Measurements from ENCODE around the gene NPEPL1. TPM values are rescaled to one million over a fixed set of nuclear protein-coding genes. Genes with fewer than 3 reads are reported as not detected.

The NPEPL1 gene
- polyA plus RNA-seq, 2 of the 4 experiments (the other 2 are of a cell fraction) = 8.6 to 34.6 TPM

DNA sequence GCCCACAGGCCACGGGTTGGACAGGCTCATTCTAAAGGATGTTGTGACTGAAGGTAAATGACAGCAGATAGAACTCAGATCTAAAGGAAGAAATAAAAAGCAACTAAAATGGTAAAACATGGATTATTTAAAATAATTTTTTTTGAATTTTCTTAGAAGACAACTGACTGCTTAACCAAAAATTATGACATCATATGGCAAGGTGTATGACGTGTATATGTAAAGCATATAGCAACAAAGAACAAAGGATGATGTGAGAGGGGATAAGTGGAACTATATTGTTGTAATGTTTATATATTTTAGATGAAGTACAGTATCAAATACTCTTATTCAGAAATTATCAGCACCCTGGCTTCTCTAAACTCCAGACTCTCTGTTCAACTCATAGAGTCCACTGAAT is 38.6 kb downstream of the NPEPL1 start (continued):
- TF ChIP-seq GATA3 (IDR thresholded peaks at IDR 0.05; ENCODE audit: borderline replicate concordance) = no peak

DNA sequence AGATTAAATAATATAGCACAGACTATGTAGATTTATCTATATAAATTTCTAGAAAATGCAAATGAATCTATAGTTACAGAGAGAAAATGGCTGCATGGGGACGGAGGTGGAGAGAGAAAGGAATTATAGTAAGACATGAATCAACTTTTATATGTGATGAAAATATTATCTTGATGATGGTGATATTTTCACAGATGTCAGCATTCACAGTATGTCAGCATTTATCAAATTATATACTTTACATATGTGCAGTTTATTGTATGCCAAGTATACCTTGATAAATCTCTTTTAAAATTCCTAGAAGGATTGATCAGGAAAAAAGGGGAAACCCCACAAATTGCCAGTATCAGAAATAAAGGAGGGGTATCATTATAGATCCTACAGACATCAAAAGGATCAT is 44.6 kb downstream of the NPEPL1 start:
- DNase-seq (ENCODE audit: low read depth in 1 of 2, low spot score in 1 of 2) = no peak
- TF ChIP-seq MAFK (IDR thresholded peaks at IDR 0.05; ENCODE audit: partially characterized antibody) = peak; percentile 37
- TF ChIP-seq, protein P1, sequence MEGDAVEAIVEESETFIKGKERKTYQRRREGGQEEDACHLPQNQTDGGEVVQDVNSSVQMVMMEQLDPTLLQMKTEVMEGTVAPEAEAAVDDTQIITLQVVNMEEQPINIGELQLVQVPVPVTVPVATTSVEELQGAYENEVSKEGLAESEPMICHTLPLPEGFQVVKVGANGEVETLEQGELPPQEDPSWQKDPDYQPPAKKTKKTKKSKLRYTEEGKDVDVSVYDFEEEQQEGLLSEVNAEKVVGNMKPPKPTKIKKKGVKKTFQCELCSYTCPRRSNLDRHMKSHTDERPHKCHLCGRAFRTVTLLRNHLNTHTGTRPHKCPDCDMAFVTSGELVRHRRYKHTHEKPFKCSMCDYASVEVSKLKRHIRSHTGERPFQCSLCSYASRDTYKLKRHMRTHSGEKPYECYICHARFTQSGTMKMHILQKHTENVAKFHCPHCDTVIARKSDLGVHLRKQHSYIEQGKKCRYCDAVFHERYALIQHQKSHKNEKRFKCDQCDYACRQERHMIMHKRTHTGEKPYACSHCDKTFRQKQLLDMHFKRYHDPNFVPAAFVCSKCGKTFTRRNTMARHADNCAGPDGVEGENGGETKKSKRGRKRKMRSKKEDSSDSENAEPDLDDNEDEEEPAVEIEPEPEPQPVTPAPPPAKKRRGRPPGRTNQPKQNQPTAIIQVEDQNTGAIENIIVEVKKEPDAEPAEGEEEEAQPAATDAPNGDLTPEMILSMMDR (IDR thresholded peaks at IDR 0.05) = no peak
- POLR2A ChIA-PET = no interaction called here
- H3K4me3 ChIP-seq = no peak overlapping the region
- FAIRE-seq = no peak
- ATAC-seq = no peak
- 0% methylated on average over 1 of the region's 1 CpG for WGBS (ENCODE audit: missing lambda C conversion rate)
- H3K4me2 ChIP-seq = no peak overlapping the region
- H3K9me3 ChIP-seq = peaks cover 7% of the 10 kb centered on the region; the same call in 1 of the 3 replicates
- CTCF ChIA-PET = no interaction called here
- no peak overlapping the region for H3K27ac ChIP-seq
- H3K4me1 ChIP-seq = no peaks in the 10 kb centered on the region

DNA sequence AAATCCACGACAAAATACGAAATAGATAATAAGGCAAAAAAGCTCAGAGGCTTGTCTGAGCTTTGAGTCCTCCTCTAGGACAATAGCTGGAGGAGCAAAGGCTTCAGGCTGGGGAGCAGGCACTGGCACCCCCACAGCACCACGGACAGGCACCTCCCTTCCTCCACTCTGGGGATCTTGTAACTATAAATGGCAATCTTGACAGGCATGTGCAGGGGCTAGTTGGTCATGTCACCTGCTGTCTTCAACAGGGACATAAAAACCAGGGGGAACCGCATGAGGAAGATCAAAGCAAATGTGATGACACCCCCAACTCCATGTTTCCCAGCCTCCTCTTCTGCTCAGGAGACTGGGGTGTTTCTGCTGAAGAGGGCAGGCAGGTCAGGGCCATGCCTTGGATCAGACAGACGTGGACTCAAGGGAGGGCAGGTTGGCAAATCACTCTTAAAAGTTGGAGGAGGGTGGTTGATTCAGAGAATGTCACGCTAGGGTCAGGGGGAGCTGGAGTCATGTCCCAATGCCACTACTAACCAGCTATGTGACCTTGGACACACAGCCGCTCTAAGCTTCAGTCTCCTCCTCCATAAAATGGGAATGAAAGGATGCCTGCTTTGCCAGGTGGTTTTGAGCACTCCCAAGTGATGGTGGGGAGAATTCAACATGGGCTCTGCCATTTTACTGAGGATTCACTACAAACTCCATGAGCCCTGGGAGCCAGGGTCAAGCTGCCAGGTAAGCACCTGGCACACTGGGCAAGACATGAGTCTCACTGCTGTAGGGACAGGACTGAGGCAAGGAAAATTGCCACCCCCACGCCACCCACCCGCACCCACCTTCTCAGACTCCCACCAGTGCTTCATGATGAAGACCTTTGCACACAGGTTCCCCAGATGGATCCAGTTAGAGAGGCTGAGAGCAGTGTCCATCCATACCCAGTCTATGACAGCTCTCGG is 48.0 kb downstream of the NPEPL1 start:
- POLR2A ChIA-PET = no interaction called here
- FAIRE-seq = no peak

DNA sequence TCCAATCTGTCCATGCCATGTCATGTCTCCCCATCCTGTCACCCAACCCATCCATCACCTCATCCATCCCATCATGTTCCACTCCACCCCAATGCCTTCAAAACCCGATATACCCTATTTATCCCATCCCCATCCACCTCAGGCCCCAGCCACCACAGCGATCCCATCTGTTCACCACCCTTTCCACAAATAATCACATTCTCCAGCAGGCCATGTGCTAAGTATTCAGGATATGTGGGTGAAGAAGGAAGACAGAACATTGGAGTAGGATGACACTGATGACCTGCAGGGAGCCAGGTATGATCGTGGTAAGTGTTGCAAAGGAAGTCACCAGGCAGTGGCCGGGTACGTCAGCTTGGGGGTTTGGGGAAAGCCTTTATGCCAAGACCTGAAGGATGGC is 48.8 kb downstream of the NPEPL1 start:
- no peak for FAIRE-seq
- Histone ChIP-seq H3K4me1 (no peaks in the 10 kb centered on the region), H3K4me3 (no peak overlapping the region), H3K4me2 (no peak overlapping the region), H3K27ac (no peak overlapping the region), H3K9me3 (peaks cover 7% of the 10 kb centered on the region; the same call in 1 of the 3 replicates)
- no peak for ATAC-seq
- WGBS (ENCODE audit: missing lambda C conversion rate) = 15% methylated on average over 5 of the region's 5 CpGs
- TF ChIP-seq POLR2A (IDR thresholded peaks at IDR 0.05; ENCODE audit: low read length) = no peak
- TF ChIP-seq RNF2 (IDR thresholded peaks at IDR 0.05; ENCODE audit: borderline replicate concordance, low read depth) = no peak
- no peak for TF ChIP-seq ESRRA (IDR thresholded peaks at IDR 0.05; ENCODE audit: borderline replicate concordance, low read length)
- TF ChIP-seq, protein P2, sequence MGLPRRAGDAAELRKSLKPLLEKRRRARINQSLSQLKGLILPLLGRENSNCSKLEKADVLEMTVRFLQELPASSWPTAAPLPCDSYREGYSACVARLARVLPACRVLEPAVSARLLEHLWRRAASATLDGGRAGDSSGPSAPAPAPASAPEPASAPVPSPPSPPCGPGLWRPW (IDR thresholded peaks at IDR 0.05) = no peak
- TF ChIP-seq FOSB (CRISPR knock-in tag; IDR thresholded peaks at IDR 0.05) = no peak
- TF ChIP-seq, protein P1 (IDR thresholded peaks at IDR 0.05) = no peak
- TF ChIP-seq TP53 (CRISPR knock-in tag; IDR thresholded peaks at IDR 0.05) = no peak
- TF ChIP-seq RAD21 (conservative IDR thresholded peaks at IDR 0.05 in 1 of 2, IDR thresholded peaks at IDR 0.05 in 1 of 2) = no peak
- TF ChIP-seq EHMT2 (IDR thresholded peaks at IDR 0.05; ENCODE audit: low read depth) = no peak
- no peak for TF ChIP-seq PHF8 (IDR thresholded peaks at IDR 0.05; ENCODE audit: borderline replicate concordance, low read depth)
- TF ChIP-seq MAFK (IDR thresholded peaks at IDR 0.05; ENCODE audit: partially characterized antibody) = no peak
- POLR2A ChIA-PET = no interaction called here
- CTCF ChIA-PET = no interaction called here
- DNase-seq (ENCODE audit: low read depth in 1 of 2, low spot score in 1 of 2) = no peak

More for the DNA sequence above, 48.0 kb downstream of the NPEPL1 start:
- WGBS (ENCODE audit: missing lambda C conversion rate) = 3% methylated on average over 10 of the region's 10 CpGs
- no peak for TF ChIP-seq HEYL (CRISPR knock-in tag; IDR thresholded peaks at IDR 0.05)
- TF ChIP-seq ZSCAN20 (CRISPR knock-in tag; IDR thresholded peaks at IDR 0.05) = no peak
- TF ChIP-seq, protein P3, sequence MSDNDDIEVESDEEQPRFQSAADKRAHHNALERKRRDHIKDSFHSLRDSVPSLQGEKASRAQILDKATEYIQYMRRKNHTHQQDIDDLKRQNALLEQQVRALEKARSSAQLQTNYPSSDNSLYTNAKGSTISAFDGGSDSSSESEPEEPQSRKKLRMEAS (IDR thresholded peaks at IDR 0.05) = no peak
- TF ChIP-seq, protein P4, sequence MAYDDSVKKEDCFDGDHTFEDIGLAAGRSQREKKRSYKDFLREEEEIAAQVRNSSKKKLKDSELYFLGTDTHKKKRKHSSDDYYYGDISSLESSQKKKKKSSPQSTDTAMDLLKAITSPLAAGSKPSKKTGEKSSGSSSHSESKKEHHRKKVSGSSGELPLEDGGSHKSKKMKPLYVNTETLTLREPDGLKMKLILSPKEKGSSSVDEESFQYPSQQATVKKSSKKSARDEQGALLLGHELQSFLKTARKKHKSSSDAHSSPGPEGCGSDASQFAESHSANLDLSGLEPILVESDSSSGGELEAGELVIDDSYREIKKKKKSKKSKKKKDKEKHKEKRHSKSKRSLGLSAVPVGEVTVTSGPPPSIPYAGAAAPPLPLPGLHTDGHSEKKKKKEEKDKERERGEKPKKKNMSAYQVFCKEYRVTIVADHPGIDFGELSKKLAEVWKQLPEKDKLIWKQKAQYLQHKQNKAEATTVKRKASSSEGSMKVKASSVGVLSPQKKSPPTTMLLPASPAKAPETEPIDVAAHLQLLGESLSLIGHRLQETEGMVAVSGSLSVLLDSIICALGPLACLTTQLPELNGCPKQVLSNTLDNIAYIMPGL (CRISPR knock-in tag; IDR thresholded peaks at IDR 0.05; ENCODE audit: borderline replicate concordance) = no peak
- TF ChIP-seq, protein P5, sequence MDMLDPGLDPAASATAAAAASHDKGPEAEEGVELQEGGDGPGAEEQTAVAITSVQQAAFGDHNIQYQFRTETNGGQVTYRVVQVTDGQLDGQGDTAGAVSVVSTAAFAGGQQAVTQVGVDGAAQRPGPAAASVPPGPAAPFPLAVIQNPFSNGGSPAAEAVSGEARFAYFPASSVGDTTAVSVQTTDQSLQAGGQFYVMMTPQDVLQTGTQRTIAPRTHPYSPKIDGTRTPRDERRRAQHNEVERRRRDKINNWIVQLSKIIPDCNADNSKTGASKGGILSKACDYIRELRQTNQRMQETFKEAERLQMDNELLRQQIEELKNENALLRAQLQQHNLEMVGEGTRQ (IDR thresholded peaks at IDR 0.05) = no peak
- TF ChIP-seq SMC3 (IDR thresholded peaks at IDR 0.05) = no peak
- no peak for TF ChIP-seq TP53 (CRISPR knock-in tag; IDR thresholded peaks at IDR 0.05)
- TF ChIP-seq POLR2A (IDR thresholded peaks at IDR 0.05; ENCODE audit: low read length) = no peak
- TF ChIP-seq BHLHE40 (IDR thresholded peaks at IDR 0.05; ENCODE audit: low read depth, low read length) = no peak
- no peak for TF ChIP-seq FOXS1 (CRISPR knock-in tag; IDR thresholded peaks at IDR 0.05)
- TF ChIP-seq JUNB (IDR thresholded peaks at IDR 0.05) = no peak
- TF ChIP-seq HOXB13 (CRISPR knock-in tag; IDR thresholded peaks at IDR 0.05; ENCODE audit: low read depth) = no peak
- TF ChIP-seq POLR2AphosphoS2 (conservative IDR thresholded peaks at IDR 0.05; ENCODE audit: low read length) = no peak
- no peak for DNase-seq (ENCODE audit: low read depth in 1 of 2, low spot score in 1 of 2)
- ATAC-seq = no peak
- H3K9me3 ChIP-seq = peaks cover 7% of the 10 kb centered on the region; the same call in 1 of the 3 replicates
- no peaks in the 10 kb centered on the region for H3K4me1 ChIP-seq
- no peak overlapping the region for H3K4me2 ChIP-seq
- no peak overlapping the region for H3K4me3 ChIP-seq
- CTCF ChIA-PET = no interaction called here
- H3K27ac ChIP-seq = no peak overlapping the region

Measured in A549 (cell line).